ENCODE results near the gene ESRRB.

GRCh38 chr14:76333664-76334063 is 42.3 kb upstream of the ESRRB start:
- TF ChIP-seq CTCF (conservative IDR thresholded peaks at IDR 0.05; ENCODE audit: low read length) = no peak
- no peak for TF ChIP-seq EZH2phosphoT487 (IDR thresholded peaks at IDR 0.05; ENCODE audit: borderline replicate concordance)
